NCI-H2227 (cell line): ENCODE measurements around the gene L3MBTL3.

Experiments used
- DNase-seq: peaks from one replicate; lab custom pipeline; 2025; ENCODE audit not compliant: unreplicated experiment; lab: John Stamatoyannopoulos, UW

Gene L3MBTL3

GRCh38 chr6:130018292-130018743 is at the start of gene L3MBTL3:
TSS of gene L3MBTL3 (plus strand) at chr6:130018581. CDS start at chr6:130042700, 24,119 bp downstream.
- DNase-seq = peak; percentile 85

- no peak for DNase-seq
These were observed 49.3 kb upstream of the L3MBTL3 start for GRCh38 chr6:129969064-129969463.

- no peak for DNase-seq
These were observed 42.3 kb upstream of the L3MBTL3 start for GRCh38 chr6:129976110-129976509.

- no peak for DNase-seq
These were observed 40.0 kb upstream of the L3MBTL3 start for GRCh38 chr6:129978148-129978916.

- DNase-seq = no peak
These were observed 37.6 kb upstream of the L3MBTL3 start for GRCh38 chr6:129980821-129981220.

- no peak for DNase-seq
These were observed 36.8 kb upstream of the L3MBTL3 start for GRCh38 chr6:129981598-129981997.

- no peak for DNase-seq
These were observed 29.0 kb upstream of the L3MBTL3 start for GRCh38 chr6:129989396-129989795.

- no peak for DNase-seq
These were observed 25.5 kb upstream of the L3MBTL3 start for GRCh38 chr6:129992881-129993280.

GRCh38 chr6:129994410-129994809 is 24.0 kb upstream of the L3MBTL3 start:
- no peak for DNase-seq

- no peak for DNase-seq
These were observed 22.0 kb upstream of the L3MBTL3 start for GRCh38 chr6:129996387-129996786.

GRCh38 chr6:130000526-130001421 is 17.6 kb upstream of the L3MBTL3 start:
- no peak for DNase-seq

GRCh38 chr6:130008236-130008873 is 10.0 kb upstream of the L3MBTL3 start:
- no peak for DNase-seq

- DNase-seq = no peak
These were observed 9.2 kb upstream of the L3MBTL3 start for GRCh38 chr6:130009146-130009545.

GRCh38 chr6:130010387-130010786 is 8.0 kb upstream of the L3MBTL3 start:
- DNase-seq = no peak

GRCh38 chr6:130012728-130013127 is 5.7 kb upstream of the L3MBTL3 start:
- DNase-seq = no peak

GRCh38 chr6:130018744-130019325 is 454 bp downstream of the L3MBTL3 start:
- peak; percentile 27 for DNase-seq

GRCh38 chr6:130019326-130020072 is 1.1 kb downstream of the L3MBTL3 start:
- peak; percentile 29 for DNase-seq

GRCh38 chr6:130020073-130020906 is 1.9 kb downstream of the L3MBTL3 start:
- DNase-seq = no peak

GRCh38 chr6:130020907-130021629 is 2.7 kb downstream of the L3MBTL3 start:
- peak; percentile 67 for DNase-seq
